ENCODE measurements around the gene ZFPM1. TPM values are rescaled to one million over a fixed set of nuclear protein-coding genes. Genes with fewer than 3 reads are reported as not detected.

The ZFPM1 gene
- total RNA-seq, 1 experiment from 2014 or later = 1.2 TPM

DNA sequence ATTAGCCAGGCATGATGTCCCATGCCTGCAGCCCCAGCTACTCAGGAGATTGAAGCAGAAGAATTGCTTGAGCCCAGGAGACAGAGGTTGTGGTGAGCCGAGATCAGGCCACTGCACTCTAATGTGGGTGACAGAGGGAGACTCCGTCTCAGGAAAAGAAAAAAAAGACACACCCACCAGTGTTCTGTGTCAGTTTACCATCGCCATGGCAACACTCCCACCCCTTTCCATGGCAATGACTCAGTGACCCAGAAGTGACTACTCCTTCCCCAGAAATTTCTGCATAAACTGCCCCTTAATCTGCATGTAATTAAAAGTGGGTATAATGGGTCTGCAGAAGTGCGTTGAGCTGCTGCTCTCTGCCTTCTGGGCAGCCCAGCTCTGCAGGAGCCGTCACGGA, 113.1 kb downstream of the ZFPM1 start:
- DNase-seq (ENCODE audit: low spot score) = no peak
- in situ Hi-C loops (cut with HindIII; ENCODE audit: low sequenced_read_pairs) = no loop called here

DNA sequence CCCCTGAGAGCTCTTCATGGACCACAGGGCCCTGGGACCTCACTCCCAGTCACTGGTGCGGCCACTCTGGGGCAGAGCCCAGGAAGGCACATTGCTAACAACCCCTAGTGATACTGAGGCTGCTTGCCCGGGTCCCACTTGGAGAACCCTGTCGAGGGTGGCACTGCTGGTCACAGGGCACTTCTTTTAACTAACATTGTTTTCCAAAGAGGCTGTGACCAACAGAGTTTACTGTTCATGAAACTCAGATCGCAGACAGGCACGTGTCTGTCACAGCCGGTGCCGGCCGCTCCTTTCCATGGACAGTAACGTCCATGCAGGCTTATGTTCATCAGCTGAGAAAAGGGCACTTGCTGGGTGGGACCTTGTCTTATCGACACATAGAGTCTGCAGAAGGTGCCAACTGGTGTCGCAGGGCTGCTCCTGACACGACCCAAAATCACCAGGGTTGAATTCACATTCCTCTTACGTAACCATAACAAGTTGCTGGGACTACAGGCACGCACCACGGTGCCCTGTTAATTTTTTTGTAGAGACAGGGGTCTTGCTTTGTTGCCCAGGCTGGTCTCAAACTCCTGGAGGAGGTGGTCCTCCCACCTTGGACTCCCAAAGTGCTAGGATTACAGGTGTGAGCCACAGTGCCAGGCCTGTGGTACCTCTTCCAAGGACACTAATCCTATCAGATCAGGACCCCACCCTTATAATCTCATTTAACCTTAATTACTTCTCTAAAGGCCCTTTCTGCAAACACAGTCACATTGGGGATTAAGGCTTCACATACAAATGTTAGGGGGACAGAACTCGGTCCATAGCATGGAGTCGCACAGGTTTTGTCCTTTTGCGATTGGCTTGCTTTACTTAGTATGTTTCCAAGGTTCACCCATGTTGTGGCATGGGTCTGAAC, 115.9 kb downstream of the ZFPM1 start:
- in situ Hi-C loops (cut with HindIII; ENCODE audit: low sequenced_read_pairs) = no loop called here
- no peak for DNase-seq (ENCODE audit: low spot score)

DNA sequence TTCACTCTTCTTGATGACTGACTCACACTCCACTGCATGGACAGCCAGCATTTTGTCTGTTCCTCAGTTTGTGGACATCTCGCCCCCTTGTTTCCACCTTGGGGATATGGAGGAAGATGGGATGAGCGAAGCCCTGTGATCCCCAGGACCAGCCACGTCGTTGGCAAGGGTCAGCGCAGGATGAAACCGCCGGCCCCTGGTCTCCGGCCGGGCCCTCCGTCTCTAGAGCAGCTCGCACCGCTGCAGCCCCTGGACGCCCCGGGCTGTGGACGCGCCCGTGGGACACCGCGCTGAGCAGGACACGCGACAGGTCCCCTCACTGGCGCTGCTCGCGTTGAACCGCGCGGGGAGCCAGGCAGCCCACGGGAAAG, 116.5 kb downstream of the ZFPM1 start:
- DNase-seq (ENCODE audit: low spot score) = no peak
- in situ Hi-C loops (cut with HindIII; ENCODE audit: low sequenced_read_pairs) = no loop called here

DNA sequence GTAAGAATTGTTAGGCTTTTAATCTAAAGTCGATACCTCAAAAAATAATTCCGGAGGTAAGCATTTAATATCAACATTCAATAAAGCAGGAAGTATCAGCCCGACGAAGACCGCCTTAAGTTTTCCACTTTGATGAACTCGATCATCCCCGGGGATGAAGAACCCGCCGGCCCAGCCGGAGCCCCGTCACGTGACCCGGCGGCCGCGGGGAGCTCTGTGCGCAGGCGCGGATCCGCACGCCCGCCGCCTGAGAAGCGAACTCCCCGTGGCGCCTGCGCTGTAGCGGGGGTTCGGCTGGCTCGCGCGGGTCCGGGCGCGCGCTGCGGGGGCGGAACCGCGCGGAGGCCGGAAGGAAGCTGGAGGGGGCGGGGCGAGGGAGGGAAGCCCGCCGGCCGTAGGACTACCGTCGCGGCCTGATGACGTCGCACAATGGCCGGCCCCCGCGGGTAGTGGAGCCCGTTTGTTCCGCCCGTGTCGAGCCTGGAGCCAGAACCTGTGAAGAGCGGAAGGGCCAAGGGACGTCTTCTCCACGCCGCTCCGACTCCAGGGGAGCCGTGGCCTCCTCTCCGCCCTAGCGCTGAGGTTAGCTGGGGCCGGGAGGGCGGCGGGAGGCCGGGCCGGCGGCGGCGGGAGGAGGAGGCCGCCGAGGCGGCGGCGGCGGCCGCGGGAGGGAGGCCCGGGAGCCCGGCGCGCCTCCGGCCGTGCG, 117.1 kb downstream of the ZFPM1 start, which contains the start of gene ZC3H18:
ZC3H18 (plus strand) TSS at position 419 of the 706 bp plus-strand sequence. CDS start 6,721 bp downstream, outside the sequence.
- peak; percentile 90 for DNase-seq (ENCODE audit: low spot score)
- in situ Hi-C loops (cut with HindIII; ENCODE audit: low sequenced_read_pairs) = no loop called here

DNA sequence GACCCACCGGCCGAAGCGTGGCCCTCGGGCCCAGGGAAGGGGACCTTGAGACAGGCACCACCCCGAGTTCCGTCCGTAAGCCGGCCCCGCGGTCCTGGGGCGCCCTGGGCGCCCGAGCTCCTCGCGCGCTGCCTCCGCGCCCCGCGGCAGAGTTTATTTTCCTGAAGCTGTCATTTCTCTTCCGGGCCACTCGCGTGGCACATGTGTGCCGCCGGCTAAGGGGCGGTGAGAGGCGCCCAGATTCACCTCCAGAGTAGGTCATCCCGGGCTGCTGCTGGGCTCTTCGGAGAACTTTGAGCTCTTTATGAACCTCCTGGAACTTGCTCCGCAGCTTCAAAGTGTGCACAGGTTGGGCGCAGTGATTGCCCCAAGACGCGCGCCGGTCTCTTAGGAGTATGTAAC, 117.6 kb downstream of the ZFPM1 start:
- peak; percentile 1 for DNase-seq (ENCODE audit: low spot score)
- in situ Hi-C loops (cut with HindIII; ENCODE audit: low sequenced_read_pairs) = no loop called here

DNA sequence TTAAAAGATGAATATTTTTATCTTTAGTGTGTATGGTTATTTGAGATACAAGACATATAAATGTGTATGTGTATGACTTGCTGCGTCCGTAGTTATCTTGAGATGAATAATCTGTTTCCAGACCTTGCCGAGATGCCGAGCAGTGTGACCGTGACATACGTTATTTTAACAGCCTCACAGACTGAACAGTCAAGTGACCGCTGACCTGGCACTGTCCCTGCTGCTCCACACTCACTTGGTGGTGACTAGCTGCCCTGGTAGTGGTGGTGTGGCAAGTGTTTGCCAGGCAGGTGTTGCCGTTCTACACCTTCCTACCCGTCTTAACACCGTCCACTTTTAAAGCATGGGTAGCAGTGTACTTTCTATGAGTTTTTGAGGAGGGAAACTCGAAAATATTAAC, 122.2 kb downstream of the ZFPM1 start:
- in situ Hi-C loops (cut with HindIII; ENCODE audit: low sequenced_read_pairs) = no loop called here
- DNase-seq (ENCODE audit: low spot score) = no peak

DNA sequence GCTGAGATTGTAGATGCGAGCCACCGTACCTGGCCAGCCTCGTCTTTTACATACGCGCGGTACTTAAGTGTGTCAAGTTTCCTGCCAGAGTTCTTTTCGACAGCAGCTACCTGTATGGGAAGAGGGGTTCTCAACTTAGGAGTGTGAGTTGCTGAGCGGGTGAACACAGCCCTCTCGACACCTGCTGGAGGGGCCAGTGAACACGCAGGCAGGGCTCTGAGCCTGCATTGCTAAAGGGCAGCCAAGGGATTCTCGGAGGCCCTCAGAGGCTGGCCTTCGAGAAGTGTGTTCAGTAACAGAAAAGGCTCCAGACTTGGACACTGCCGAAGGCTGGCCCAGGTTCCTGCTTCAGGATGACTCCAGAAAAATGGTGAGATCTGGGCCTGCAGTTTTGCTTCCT, 123.2 kb downstream of the ZFPM1 start:
- in situ Hi-C loops (cut with HindIII; ENCODE audit: low sequenced_read_pairs) = no loop called here
- DNase-seq (ENCODE audit: low spot score) = no peak

DNA sequence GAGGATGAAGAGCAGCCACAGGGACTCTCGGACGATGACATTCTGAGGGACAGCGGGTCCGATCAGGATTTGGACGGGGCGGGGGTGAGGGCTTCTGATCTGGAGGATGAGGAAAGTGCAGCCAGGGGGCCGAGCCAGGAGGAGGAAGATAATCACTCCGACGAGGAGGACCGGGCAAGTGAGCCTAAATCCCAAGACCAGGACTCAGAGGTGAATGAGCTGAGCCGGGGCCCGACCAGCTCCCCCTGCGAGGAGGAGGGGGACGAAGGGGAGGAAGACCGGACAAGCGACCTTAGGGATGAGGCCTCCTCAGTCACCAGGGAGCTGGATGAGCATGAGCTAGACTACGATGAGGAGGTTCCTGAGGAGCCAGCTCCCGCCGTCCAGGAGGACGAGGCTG, 124.1 kb downstream of the ZFPM1 start:
- in situ Hi-C loops (cut with HindIII; ENCODE audit: low sequenced_read_pairs) = no loop called here
- DNase-seq (ENCODE audit: low spot score) = no peak

DNA sequence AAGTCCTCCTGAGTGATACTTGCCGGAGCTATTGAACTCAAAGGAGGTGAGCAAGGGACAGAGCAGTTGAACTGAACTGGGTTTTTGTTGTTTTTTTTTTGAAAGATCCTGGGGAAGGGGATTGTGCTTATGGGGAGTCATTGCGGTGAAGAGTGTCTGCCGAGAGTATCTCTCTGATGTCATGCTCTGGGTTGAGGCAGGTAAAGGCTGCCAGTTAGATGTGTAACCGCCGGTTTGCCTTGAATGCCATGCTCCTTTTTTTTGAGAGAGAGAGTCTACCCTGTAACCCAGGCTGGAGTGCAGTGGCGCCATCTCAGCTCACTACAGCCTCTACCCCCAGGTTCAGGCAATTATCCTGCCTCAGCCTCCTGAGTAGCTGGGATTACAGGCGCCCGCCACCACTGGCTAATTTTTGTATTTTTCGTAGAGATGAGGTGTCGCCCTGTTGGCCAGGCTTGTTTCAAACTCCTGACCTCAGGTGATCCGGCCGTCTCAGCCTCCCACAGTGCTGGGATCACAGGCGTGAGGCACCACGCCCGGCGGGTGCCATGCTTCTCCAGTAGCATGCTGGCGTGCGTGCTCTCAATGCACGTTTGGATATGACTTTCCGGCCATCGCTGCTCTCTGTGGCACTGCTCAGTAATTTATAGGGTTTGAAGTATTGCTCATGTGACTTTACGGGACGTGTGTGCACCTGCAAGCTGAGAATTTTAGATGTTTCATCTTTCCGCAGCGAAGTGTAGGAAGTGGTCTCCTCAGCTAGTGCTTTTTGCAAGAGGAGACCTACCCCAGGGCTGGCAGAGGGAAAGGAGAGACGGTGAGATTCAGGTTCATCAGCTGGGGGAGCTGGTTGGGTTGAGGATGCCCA, 125.6 kb downstream of the ZFPM1 start:
- in situ Hi-C loops (cut with HindIII; ENCODE audit: low sequenced_read_pairs) = no loop called here
- DNase-seq (ENCODE audit: low spot score) = no peak

DNA sequence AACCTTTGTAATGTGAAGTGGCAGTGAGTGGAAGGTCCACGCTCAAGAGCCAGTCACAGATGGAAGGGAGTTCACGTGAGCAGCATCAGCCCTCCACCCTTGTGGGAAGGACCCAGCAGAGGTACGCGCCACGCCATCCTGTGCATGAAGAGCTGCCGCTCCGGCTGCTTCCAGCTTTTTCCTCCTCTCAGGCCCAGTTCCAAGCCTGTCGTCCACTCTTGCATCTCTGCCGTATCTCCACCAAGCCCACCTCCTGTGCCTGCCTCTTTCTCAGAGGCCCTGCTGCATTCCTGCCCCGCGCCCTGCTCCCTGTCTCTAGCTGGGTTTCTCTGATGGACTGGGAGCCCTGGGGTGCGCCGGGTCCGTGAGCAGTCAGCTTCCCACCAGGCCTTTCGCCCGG, 127.3 kb downstream of the ZFPM1 start:
- in situ Hi-C loops (cut with HindIII; ENCODE audit: low sequenced_read_pairs) = no loop called here
- peak; percentile 46 for DNase-seq (ENCODE audit: low spot score)

DNA sequence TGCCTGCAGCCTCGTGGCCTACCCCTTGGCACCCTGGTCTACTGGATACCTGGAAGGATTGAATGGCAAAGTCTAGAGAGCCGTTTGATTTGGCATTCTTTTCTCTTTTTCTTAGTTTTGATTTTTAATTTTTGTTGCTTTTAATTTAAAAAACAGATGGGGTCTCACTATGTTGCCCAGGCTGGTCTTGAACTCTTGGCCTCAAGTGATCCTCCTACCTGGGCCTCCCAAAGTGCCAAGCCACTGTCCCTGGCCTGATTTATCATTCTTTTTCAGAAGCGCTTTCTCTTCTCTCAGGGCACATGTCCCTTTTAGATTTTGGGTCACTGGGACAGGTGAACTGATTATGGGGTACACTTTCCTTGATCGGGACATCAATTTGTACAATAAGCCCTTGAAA, 128.0 kb downstream of the ZFPM1 start:
- in situ Hi-C loops (cut with HindIII; ENCODE audit: low sequenced_read_pairs) = no loop called here
- DNase-seq (ENCODE audit: low spot score) = no peak

DNA sequence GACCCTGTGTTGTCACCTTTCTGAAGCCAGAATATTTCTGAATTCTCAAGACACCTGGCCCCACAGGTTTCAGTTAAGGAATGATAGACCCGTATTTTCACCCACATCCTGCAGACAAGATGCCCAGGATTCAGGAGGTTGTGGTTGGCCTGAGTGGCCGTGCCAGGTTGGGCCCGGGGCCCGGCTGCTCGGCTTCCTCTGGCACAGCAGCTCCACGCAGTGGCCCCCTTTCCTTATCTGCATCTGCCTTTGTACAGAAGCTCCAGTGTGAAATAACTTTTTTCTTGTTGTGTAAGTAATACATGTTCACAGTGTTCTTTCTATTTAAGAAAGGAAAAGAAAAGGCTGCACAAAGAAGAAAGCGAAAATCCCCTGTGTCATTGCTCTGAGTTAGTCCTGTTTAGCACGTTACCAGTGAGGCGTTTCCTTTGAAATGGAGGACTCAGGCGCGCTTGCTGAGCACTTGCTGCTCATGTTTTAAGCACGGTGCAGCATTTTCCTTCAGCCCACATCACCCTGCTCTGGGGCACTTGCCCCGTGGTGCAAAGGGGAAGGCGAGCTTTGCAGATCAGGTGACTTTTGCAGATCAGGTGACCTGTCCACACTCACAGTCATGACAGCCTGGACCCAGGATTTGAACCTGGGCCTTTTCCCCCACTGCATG, 130.0 kb downstream of the ZFPM1 start:
- in situ Hi-C loops (cut with HindIII; ENCODE audit: low sequenced_read_pairs) = no loop called here
- no peak for DNase-seq (ENCODE audit: low spot score)

DNA sequence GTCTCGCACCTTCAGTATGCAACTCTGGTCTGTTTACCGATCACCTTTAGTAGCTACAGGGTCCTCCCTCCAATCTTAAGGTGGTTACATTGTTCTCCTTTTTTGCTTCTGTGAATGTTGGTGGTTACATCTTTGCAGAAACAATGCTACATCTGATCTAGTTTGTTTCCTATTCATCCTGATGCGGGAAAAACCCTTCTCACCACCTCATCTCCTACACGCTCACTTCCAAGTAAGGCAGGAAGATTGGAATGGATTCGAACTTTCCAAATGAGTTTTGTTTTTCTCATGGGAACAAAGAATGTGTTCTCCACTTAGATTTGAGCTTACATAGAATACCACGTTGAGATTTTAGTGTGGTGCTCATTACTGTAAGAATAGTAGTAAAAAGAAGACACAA, 131.6 kb downstream of the ZFPM1 start:
- DNase-seq (ENCODE audit: low spot score) = no peak
- in situ Hi-C loops (cut with HindIII; ENCODE audit: low sequenced_read_pairs) = no loop called here

DNA sequence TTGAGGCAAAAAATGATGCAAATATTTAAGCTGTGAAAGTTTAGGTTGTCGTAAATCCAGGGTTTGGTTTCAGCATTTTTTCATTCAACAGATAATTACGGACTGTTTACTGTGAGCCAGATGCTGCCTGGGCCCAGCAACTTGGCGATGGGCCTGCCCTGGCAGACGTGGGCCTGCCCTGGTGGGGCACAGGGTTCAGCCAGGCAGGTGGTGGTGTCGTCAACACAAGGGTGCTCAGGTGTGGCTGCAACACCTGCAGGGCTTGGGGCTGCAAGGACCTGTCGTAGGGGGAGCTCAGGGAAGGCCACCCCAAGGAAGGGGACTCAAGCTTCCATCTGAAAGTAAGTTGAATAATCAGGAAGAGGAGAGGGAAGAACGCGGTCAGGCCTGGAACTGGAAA, 132.2 kb downstream of the ZFPM1 start:
- in situ Hi-C loops (cut with HindIII; ENCODE audit: low sequenced_read_pairs) = no loop called here
- no peak for DNase-seq (ENCODE audit: low spot score)

DNA sequence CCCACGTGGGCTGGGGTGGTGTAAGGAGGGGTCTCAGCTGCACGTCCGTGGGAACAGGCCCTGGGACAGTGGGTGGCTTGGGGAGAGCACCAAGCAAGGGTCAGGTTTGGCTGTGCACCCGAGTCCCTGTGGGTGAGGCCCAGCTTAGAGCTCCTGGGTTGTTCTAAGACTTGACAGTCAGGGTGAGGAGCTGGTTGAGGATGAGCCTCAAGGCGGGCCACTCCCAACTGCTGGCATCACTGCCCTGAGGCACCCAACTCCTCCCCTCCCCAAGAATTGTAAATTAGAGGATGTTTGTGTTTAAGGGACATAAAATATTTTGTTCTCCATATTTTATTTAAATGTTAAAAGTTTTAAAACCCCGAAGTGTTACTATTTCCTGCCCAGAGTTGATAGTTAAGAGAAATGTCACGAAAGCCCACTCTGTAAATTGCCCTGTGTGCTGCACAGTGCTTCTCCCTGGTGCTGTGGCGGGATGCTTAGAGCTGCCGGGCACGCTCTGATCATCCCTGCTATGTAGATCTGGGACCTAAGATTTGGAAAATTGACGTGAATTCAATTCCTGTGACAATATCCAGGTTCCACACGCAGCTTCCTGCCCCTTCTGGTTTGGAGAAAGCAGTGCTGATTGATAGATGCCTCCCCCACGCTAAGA, 133.0 kb downstream of the ZFPM1 start:
- in situ Hi-C loops (cut with HindIII; ENCODE audit: low sequenced_read_pairs) = no loop called here
- DNase-seq (ENCODE audit: low spot score) = no peak
